ENCODE data around the gene HNRNPLL.
"Not testable (repeated sequence)": the region's sequence is repeated elsewhere in the genome, so short reads cannot be mapped to it uniquely, and the experiment has no call there.

HNRNPLL gene

GRCh38 chr2:38619458-38620164 is 16.9 kb upstream of the HNRNPLL start:
- DNase-seq = no peak

GRCh38 chr2:38617301-38617700 is 14.6 kb upstream of the HNRNPLL start:
- no peak for DNase-seq

- DNase-seq = no peak
These were observed 12.5 kb upstream of the HNRNPLL start for GRCh38 chr2:38615237-38615636.

GRCh38 chr2:38613849-38614213 is 11.1 kb upstream of the HNRNPLL start:
- no peak for DNase-seq

- no peak for DNase-seq
These were observed 10.6 kb upstream of the HNRNPLL start for GRCh38 chr2:38613126-38613848.

GRCh38 chr2:38610851-38611801 is 8.4 kb upstream of the HNRNPLL start:
- DNase-seq = no peak

- not testable (repeated sequence) for DNase-seq
These were observed 6.5 kb upstream of the HNRNPLL start for GRCh38 chr2:38609246-38609645.

- DNase-seq = no peak
These were observed 6.0 kb upstream of the HNRNPLL start for GRCh38 chr2:38608755-38609154.

GRCh38 chr2:38605298-38605830 is 2.6 kb upstream of the HNRNPLL start:
- no peak for DNase-seq

- peak; percentile 80 for DNase-seq
These were observed 918 bp upstream of the HNRNPLL start for GRCh38 chr2:38603402-38604290.

- DNase-seq = peak; percentile 32
These were observed 494 bp downstream of the HNRNPLL start for GRCh38 chr2:38602136-38602731.

- no peak for DNase-seq
These were observed 1.1 kb downstream of the HNRNPLL start for GRCh38 chr2:38601463-38602135.

- DNase-seq = no peak
These were observed 1.7 kb downstream of the HNRNPLL start for GRCh38 chr2:38600921-38601455.

- DNase-seq = no peak
These were observed 2.4 kb downstream of the HNRNPLL start for GRCh38 chr2:38600242-38600891.

GRCh38 chr2:38599706-38600105 is 3.0 kb downstream of the HNRNPLL start:
- no peak for DNase-seq

- DNase-seq = no peak
These were observed 3.8 kb downstream of the HNRNPLL start for GRCh38 chr2:38598991-38599295.

GRCh38 chr2:38598200-38598990 is 4.3 kb downstream of the HNRNPLL start:
- DNase-seq = no peak

- DNase-seq = no peak
These were observed 5.6 kb downstream of the HNRNPLL start for GRCh38 chr2:38597115-38597514.

- DNase-seq = no peak
These were observed 6.5 kb downstream of the HNRNPLL start for GRCh38 chr2:38596229-38596628.

GRCh38 chr2:38592951-38593350 is 9.8 kb downstream of the HNRNPLL start:
- no peak for DNase-seq

Data from activated effector memory CD4-positive, alpha-beta T cell treated with Interleukin-2 at 50 U/mL for 16 hours (primary cell).